ENCODE results near the gene UBE2L6.

UBE2L6 gene

GRCh38 chr11:57530596-57531507 is 36.6 kb downstream of the UBE2L6 start, which contains the start of gene TIMM10 (continued):
- no peak for TF ChIP-seq ZIC2 (tag by site-specific recombination; IDR thresholded peaks at IDR 0.05)

DNA sequence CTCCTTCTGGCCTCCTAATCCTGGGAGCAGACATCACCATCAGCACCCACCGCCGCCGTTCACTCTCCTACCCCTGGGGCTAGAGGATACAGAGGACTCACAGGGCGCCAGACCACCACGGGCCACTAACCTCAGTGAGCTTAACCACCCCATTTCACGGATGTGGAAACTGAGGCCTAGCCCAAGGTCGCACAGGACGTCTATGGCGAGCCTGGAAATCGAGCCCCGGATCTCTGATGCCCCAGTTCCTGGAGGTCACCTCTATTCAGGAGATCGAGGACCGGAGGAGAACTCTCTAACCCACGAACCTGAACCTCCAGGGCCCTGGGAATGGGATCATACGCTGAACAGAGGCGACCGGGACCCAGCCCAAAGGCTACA is 37.3 kb downstream of the UBE2L6 start:
- H3K4me3 ChIP-seq (ENCODE audit: low read depth, low read length), result peak overlapping the region; percentile 94
- CTCF ChIA-PET, result interaction anchor here (0.9 to 12.7 kb wide), 4 partner anchors 38 to 113 kb away, joined by 3 to 218 read pairs (median 124); partner anchors contain the start of gene RTN4RL2
- POLR2A ChIA-PET, result interaction anchor here (1.1 to 2.1 kb wide), 3 partner anchors 12 to 110 kb away, joined by 3 to 6 read pairs (median 3); partner anchors contain the start of gene RTN4RL2
- TF ChIP-seq ZBTB26 (tag by site-specific recombination; optimal IDR thresholded peaks at IDR 0.05) (peak; percentile 10), PBX3 (CRISPR knock-in tag; IDR thresholded peaks at IDR 0.05) (no peak), ZNF530 (tag by site-specific recombination; IDR thresholded peaks at IDR 0.05; ENCODE audit: low read depth) (no peak), ZNF280D (tag by site-specific recombination; IDR thresholded peaks at IDR 0.05) (no peak), ZSCAN5A (tag by site-specific recombination; IDR thresholded peaks at IDR 0.05) (peak; percentile 65; the same call in 1 of the 2 replicates), ZBTB20 (tag by site-specific recombination; IDR thresholded peaks at IDR 0.05) (peak; percentile 62)
- no peaks in the 10 kb centered on the region for H3K4me1 ChIP-seq (ENCODE audit: control insufficient read depth, insufficient read depth, low read length)
- H3K36me3 ChIP-seq (ENCODE audit: control insufficient read depth in 2 of 2, insufficient read depth in 1 of 2, low read length in 2 of 2), result peaks cover 0 to 23% of the 10 kb centered on the region in 2 experiments; a peak in 1 of 3 replicates
- H3K27ac ChIP-seq (ENCODE audit: extremely low read depth, low read depth, low read length), result no peak overlapping the region
- no peaks in the 10 kb centered on the region for H3K9me3 ChIP-seq (ENCODE audit: control insufficient read depth, insufficient read depth, low read depth, low read length)

- POLR2A ChIA-PET, result interaction anchor here (1.1 kb wide), 1 partner anchor 11 kb away, joined by 3 read pairs; no protein-coding TSS in a partner anchor
- H3K27ac ChIP-seq (ENCODE audit: extremely low read depth, low read depth, low read length), result no peak overlapping the region
- TF ChIP-seq BCL11B (tag by site-specific recombination; IDR thresholded peaks at IDR 0.05; ENCODE audit: low read depth) (no peak), ZNF121 (tag by site-specific recombination; IDR thresholded peaks at IDR 0.05) (no peak)
- peaks cover 0 to 30% of the 10 kb centered on the region in 2 experiments; a peak in 1 of 3 replicates for H3K36me3 ChIP-seq (ENCODE audit: control insufficient read depth in 2 of 2, insufficient read depth in 1 of 2, low read length in 2 of 2)
- no peaks in the 10 kb centered on the region for H3K9me3 ChIP-seq (ENCODE audit: control insufficient read depth, insufficient read depth, low read depth, low read length)
- no peaks in the 10 kb centered on the region for H3K4me1 ChIP-seq (ENCODE audit: control insufficient read depth, insufficient read depth, low read length)
- H3K4me3 ChIP-seq (ENCODE audit: low read depth, low read length), result no peak overlapping the region
- CTCF ChIA-PET, result interaction anchor here (0.6 to 12.7 kb wide), 10 partner anchors 13 to 995 kb away, joined by 3 to 218 read pairs (median 11); partner anchors contain the start of genes RTN4RL2 and SLC43A1
Measured at GRCh38 chr11:57529012-57529411, 38.5 kb downstream of the UBE2L6 start.
